ENCODE data around the gene AOAH. TPM values are rescaled to one million over a fixed set of nuclear protein-coding genes. Genes with fewer than 3 reads are reported as not detected.

AOAH gene
- polyA plus RNA-seq, 4 donors = 2.3 to 3.4 (median 2.8) TPM

DNA sequence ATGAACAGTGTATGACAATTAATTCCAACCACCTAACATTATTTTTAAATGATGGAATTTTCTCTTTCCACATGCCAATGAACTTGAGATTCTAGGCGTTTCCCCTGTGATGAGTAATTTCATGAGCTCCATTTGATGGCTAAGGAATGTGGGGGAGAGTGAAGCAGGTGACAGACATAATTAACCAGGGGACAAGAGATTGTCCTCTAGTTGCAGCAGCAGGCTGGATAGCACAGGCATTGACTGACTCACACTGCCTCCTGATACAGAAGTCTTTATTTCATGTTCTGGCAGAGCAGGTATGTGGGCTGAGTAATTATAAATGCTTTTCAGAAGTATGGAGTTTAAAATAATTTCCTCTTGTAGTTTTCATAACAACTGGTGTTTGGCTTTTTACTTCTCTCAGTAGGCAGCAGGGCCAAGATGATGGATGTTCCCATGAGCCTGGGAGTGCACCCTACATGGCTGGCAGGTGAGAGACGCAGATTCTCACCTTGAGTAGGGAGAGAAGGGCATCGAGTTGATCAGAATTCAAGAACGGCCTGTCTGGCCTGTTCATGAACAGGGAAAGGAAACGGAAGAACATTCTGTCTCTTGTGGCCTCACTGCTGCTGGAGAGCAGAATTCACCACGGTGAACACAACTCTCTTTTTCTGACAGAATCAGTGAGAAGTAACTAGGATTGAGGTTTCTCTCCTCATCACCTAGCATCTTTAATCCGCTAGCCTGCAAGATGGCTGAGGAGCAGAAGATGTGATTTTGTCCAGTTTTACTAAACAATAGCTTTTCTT, 118.8 kb downstream of the AOAH start:
- no peak for DNase-seq (ENCODE audit: low read depth in 4 of 4, low spot score in 2 of 4)

DNA sequence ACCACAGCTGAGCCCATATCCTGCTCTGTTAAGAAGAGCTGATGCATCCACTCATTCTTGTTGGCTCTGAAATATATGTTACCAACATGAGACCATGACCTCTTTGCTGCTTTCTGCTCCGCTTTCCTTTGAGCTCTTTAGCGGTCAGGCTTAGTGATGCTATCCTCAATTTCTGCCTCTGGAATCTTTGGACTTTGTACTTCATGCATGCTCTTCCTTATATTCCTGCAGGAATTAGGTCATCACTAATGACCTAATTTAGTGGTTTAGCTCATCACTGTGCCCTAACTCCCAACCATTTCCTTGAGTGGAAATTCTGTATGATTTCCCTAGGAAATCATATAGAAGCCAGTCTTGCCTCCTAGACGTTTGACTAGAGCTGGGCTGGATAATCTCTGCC, 119.5 kb downstream of the AOAH start:
- DNase-seq (ENCODE audit: low read depth in 4 of 4, low spot score in 2 of 4) = no peak

GRCh38 chr7:36602934-36603887, 121.1 kb downstream of the AOAH start:
- DNase-seq (ENCODE audit: low read depth in 4 of 4, low spot score in 2 of 4) = no peak

GRCh38 chr7:36602511-36602910, 121.8 kb downstream of the AOAH start:
- no peak for DNase-seq (ENCODE audit: low read depth in 4 of 4, low spot score in 2 of 4)

- DNase-seq (ENCODE audit: low read depth in 4 of 4, low spot score in 2 of 4) = no peak
These were observed 122.7 kb downstream of the AOAH start for GRCh38 chr7:36601601-36602000.

DNA sequence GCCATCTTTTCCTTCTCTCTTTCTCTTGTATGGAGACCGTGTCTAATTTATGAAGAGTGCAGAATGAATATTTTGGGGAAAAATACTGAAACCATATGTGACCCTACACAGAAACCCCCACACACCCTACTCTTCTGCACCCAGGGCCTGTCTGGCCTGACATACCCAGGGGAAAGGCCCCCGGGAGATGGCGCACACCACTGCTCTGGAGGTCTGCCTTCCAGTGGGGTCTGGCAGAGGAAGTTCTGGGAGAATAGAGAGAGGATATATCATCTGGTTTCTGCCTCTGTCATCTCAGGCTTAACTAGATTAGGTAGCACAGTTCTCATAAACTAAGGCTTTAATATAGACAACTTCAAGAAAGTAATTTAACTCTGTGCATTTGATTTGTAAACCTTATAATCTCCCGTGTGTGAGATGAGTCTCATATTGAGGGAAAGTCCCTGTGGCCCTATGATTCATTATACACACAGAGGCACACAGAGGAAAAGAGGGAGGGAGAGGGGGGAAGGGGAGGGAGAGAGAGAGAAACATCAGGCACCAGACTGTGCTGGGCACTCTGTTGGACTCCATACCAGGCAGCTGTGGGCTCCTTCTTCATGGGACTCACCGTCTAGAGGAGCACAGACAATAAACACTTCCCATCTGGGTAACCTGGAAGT, 123.3 kb downstream of the AOAH start:
- no peak for DNase-seq (ENCODE audit: low read depth in 4 of 4, low spot score in 2 of 4)

- DNase-seq (ENCODE audit: low read depth in 4 of 4, low spot score in 2 of 4) = no peak
These were observed 124.0 kb downstream of the AOAH start for GRCh38 chr7:36600314-36600682.

DNA sequence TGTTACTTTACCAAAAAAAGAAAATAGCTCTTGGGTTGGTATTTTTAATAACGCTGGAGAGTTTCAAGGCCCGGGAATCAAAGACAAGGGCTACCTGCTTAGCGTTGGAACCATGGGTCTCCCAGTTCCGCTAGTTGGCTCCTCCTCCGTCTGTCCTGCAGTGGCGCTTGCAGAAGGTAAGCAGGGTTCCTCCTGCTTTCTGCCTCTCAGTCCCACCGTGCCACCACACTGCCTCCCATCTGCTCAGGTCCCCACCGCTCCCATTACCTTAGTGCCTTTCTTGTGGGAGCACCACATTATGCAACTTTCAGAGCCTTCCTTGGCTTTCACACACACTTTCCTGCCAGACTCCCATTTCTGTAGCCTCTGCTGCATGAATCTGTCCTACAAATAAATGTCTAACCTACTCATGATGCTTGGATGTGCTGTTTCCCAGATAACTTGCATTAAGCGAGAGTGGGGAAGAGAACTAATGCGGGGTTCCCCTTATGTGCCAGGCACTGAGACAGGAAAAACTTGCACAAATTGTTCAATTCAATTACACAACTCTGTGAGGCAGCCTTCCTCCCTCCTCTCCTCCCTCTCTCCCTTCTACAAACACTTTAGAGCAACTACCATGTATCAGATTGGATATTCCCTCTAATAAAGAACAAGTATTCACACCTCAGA, 124.5 kb downstream of the AOAH start:
- no peak for DNase-seq (ENCODE audit: low read depth in 4 of 4, low spot score in 2 of 4)

DNA sequence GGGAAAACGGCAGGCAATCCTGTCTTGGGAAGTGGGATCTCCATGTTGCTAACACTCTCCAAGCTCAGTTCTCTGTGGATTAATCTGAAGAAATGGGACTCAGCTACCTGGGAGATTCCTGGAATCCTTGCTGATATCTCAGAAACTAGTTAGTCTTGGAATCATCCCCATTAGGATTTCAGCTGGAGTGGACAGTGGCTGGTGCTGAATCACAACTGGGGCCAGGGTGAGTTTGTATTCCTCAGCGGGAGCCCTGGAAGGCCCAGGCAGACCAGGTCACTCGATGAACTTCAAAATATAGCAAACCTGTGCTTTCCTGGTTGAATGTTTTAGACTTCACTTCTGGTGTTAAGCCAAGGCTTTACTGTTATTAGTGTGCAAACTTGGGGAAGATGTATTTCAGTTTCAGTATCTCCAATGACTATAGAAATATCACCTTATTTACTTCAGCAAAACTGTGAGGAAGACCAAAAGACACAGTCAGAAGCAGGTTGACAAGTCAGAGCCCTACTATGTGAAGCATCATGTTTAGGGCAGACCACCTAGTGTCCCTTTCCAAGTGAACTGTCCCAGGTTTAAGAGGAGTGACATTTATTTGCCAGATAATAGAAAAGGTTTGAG, 126.1 kb downstream of the AOAH start:
- DNase-seq (ENCODE audit: low read depth in 4 of 4, low spot score in 2 of 4) = no peak

GRCh38 chr7:36597090-36597773, 127.1 kb downstream of the AOAH start:
- DNase-seq (ENCODE audit: low read depth in 4 of 4, low spot score in 2 of 4) = no peak

DNA sequence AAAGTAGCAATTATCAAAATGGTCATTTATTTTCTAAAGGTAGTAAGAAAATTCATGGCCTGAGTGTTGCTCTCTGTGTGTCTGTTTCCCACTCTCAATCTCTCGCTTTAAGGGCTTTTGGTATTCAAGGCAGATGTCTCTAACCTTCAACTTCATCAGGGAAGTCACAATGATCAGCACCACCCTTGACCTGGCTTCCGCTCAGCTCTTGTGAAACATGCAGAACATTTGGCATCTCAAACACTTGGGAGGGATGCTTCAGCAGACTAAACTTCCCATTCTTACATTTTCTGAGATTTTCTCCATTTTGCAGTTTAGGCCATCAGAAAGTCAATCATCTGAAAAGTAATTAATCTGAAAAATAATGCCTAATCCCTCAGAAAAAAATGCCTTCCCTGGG, 129.8 kb downstream of the AOAH start:
- DNase-seq (ENCODE audit: low read depth in 4 of 4, low spot score in 2 of 4) = no peak

GRCh38 chr7:36591636-36592035, 132.7 kb downstream of the AOAH start:
- DNase-seq (ENCODE audit: low read depth in 4 of 4, low spot score in 2 of 4) = no peak

GRCh38 chr7:36589391-36589790, 134.9 kb downstream of the AOAH start:
- DNase-seq (ENCODE audit: low read depth in 4 of 4, low spot score in 2 of 4) = no peak

DNA sequence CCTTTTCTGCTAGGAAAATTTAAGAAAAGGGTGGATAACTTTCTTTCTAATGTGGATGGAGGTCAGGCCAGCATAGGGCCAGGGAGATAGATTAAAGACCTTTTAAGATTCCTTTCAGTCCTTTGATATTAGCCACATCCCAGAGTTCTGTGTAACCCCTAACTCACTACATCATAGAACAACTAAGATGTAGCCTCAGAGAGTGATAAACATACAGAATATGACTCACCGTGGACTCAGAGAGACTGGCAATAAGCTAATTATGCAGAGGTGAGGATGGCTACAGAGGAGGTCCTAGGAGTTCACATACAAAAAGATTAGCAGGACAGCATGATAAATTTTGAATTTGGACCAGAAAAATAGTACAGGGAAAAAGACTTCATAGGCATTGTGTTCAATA, 141.0 kb downstream of the AOAH start:
- DNase-seq (ENCODE audit: low read depth in 4 of 4, low spot score in 2 of 4) = no peak

DNA sequence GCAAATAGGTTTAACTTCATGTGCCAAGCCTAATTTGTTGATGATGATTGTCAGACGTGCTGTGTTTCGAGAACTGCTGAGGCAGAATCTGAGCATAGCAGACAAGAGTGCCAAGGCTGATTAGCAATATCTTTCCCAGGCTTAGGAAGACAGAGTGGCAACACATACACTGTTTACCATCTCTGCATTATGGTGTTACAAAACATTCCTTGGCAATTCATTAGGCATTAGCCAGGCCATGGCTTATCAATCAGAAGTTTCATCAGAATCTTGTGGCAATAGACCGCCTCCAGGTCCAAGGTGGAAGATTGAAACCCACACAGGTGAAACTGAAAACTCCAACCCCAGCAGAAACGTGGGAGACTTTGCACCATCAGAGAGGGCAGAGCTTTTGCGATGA, 148.5 kb downstream of the AOAH start:
- DNase-seq (ENCODE audit: low read depth in 4 of 4, low spot score in 2 of 4) = no peak

DNA sequence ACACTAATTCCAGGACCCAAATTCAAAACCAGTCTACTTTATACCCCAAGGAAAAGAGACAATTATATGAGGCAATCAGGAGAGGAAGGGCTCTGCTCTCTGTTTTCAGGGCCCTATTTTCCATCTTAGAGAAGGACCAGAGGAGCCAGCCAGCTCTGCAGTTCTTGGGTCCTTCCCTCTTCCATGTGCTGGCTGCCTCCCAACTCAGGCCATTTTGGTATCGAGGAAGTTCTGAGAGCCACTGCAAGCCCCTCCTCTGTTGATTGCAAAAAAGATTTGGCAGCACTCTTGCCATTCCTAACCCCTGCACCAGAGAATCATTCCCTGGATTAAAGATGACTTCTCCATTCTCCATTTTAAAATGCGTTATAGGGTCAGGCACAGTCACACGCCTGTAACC, 151.2 kb downstream of the AOAH start:
- no peak for DNase-seq (ENCODE audit: low read depth in 4 of 4, low spot score in 2 of 4)

DNA sequence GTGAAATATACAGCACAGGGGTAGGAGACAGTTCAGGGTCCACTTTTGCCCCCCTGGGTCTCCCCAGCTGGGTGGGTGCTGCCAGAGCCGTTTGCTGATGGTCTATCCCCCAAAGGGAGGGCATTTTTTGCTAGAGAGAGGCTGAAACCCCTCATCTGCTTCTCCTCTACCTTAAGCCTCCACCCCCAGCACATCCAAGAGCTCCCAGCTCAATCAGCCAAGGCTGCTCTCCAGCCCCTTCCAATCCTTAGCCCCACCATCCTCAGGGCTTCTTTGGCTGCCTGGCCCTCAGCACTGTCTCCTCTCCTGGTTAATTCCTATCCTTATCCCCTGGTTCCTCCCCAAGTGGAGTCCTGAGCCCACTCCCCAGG, 153.1 kb downstream of the AOAH start:
- DNase-seq (ENCODE audit: low read depth in 4 of 4, low spot score in 2 of 4) = no peak

DNA sequence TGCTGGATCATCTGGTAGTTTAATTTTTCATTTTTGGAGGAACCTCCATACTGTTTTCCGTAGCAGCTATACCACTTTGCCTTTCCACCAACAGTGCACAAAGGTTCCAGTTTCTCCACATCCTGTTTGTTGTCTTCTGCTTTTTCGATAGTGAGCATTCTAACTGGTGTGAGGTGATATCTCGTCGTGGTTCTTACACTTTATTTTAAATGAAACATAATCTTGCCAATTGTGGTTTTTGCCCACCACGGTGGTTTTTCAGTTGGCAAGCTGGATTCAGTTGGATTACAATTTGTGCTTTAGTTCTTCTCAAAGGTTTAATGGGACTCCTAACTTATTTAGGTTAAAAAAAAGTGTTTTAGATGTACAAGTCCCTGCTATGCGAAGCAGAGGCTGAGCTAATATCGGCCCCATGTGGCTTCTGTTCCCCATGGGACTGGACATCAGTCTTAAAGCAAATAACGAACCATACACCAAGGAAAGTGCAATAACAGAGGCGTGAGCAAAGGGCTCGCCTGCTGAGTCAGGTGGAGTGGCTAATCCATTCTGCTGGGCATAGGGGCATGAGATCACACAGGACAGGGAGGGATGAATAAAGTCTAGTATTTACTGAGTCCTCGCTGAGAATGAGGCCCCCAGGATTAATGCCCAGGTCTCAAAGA, 153.6 kb downstream of the AOAH start:
- DNase-seq (ENCODE audit: low read depth in 4 of 4, low spot score in 2 of 4) = no peak

DNA sequence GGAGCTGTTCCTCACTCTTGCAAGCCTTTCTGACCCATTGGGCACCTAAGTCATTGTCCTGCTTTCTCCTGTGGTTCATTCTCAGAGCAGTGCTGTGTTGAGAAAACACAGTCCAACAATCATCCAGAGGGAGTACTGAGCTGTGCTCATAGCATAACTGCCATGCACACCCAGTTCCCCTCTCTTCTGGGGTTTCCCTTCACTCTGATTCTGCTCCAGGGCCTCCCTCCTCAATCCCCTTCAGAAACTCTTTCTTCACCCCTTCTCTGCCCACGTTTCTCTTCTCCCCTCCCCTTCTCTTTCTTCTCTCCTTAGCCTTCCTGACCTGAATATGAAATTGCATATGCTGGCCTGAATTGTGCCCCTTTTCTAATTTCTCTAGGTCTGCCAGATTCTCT, 155.8 kb downstream of the AOAH start:
- DNase-seq (ENCODE audit: low read depth in 4 of 4, low spot score in 2 of 4) = no peak

Measured in left renal cortex interstitium (tissue), 4 donors.